GM18868 (cell line): ENCODE results near the gene POU2F2.

Experiments used
- ATAC-seq: cut with Tn5 transposase; IDR thresholded peaks from one replicate; pipeline ENCODE4 v1.9.1; 2021; ENCODE audit warnings: mild to moderate bottlenecking, moderate library complexity; ENCODE audit not compliant: unreplicated experiment

The POU2F2 gene

GRCh38 chr19:42126574-42126973, 5.7 kb downstream of the POU2F2 start:
- ATAC-seq, result no peak

GRCh38 chr19:42125536-42125935, 6.7 kb downstream of the POU2F2 start:
- no peak for ATAC-seq

GRCh38 chr19:42124386-42124901, 7.8 kb downstream of the POU2F2 start:
- ATAC-seq, result no peak

- no peak for ATAC-seq
Measured at GRCh38 chr19:42123765-42124164, 8.5 kb downstream of the POU2F2 start.

DNA sequence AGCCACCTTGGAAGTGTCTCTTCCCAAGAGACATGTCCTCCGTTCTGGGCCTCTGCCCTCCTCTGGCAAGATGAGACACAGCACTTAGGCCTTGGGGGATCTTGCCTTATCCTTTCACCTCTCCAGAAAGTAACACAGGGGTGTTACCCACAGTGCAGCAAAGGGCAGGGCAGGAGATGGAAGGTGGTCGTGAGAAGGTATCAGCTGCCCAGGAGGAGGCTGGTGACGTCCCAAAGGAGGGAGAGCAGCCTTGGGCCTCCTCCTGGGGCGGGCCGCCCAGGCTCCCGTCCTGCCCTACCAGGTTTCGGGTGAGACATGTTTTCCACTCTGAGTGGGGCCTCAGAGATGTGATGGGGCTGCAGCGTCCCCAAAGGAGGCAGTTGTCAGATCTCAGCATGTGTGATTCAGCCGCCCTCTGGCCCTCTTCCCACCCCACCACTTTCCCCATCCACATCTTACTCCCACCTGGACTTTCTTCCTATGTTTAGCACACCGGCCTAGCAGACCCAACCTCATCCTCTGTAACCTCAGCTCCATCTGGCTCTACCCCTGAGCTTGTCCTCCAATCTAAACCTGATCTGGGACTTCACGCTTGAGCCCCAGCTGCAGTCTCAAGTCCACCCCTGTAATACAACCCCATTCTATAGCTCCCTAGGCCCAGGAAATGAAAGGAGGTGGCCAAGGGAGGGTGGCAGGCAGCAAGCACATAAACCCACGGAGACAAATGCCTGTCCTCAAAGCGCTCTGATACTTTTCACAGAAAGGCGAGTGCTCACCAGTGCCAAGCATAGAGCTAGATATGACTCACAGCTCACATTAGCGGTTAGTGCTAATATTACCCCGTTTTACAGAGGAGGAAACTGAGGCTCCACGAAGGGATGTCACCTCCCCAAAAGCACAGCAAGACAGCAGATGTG, 9.3 kb downstream of the POU2F2 start:
- ATAC-seq, result peak; percentile 45

GRCh38 chr19:42121656-42122069, 10.6 kb downstream of the POU2F2 start:
- peak; percentile 58 for ATAC-seq

GRCh38 chr19:42121036-42121621, 11.1 kb downstream of the POU2F2 start:
- no peak for ATAC-seq

GRCh38 chr19:42120276-42120980, 11.8 kb downstream of the POU2F2 start:
- no peak for ATAC-seq

GRCh38 chr19:42117076-42117475, 15.2 kb downstream of the POU2F2 start:
- ATAC-seq, result no peak

GRCh38 chr19:42116308-42117075, 15.8 kb downstream of the POU2F2 start:
- ATAC-seq, result no peak

GRCh38 chr19:42115705-42116104, 16.5 kb downstream of the POU2F2 start:
- ATAC-seq, result no peak

DNA sequence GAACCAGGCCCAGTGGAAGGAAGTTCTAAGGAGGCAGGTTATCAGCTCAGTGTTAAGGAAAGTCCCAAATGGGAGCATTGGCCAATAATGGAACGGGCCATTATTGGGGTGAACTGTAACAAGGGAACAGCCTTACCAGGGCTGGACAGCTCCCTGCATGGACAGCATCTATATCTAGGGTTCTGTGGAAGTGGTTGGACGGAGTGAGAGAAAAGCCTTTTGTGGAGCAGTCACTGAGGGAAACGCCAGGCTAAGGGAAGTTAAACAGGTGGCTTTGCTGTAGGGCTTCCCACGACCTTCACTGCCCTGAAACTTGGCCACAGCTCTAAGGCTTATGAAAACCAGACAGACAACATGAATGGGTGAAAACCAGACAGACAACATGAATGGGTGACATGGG, 17.0 kb downstream of the POU2F2 start:
- ATAC-seq, result no peak

GRCh38 chr19:42114412-42114811, 17.8 kb downstream of the POU2F2 start:
- no peak for ATAC-seq

- peak; percentile 55 for ATAC-seq
Measured at GRCh38 chr19:42113641-42114348, 18.5 kb downstream of the POU2F2 start.

DNA sequence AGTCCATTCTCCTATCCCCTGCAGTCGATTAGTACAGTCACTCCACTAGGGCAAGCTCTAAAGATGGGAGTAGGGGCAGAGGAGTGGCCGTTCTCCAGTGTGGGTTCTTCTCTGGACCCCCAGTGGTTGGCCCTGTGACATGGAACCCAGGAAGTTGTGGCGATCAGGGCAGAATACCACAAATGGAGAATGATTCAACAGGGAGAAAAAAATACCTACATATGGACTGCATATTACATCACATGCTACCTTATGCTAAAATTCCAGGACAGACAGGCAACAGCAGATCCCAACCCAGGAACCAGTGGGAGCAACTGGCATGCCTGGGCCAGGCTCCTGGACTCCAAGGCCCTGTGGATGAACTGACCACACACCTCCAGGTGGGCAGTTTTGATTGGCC, 20.4 kb downstream of the POU2F2 start:
- ATAC-seq, result no peak

GRCh38 chr19:42111384-42111783, 20.9 kb downstream of the POU2F2 start:
- no peak for ATAC-seq

- no peak for ATAC-seq
Measured at GRCh38 chr19:42110658-42111057, 21.6 kb downstream of the POU2F2 start.

GRCh38 chr19:42109896-42110295, 22.4 kb downstream of the POU2F2 start:
- no peak for ATAC-seq

- peak; percentile 53 for ATAC-seq
Measured at GRCh38 chr19:42108527-42109389, 23.5 kb downstream of the POU2F2 start.
